AG04449 (cell line): ENCODE measurements around the gene VPS26B.

Experiments used
- CTCF ChIA-PET: fragments of 350-600 bp; formaldehyde crosslinking; extraction: SDS; loops from one replicate; lab custom pipeline; 2021; ENCODE audit warnings: antibody characterized with exemption; lab: Yijun Ruan, JAX
- POLR2A ChIA-PET: fragments of 400-600, 350-600 bp; formaldehyde crosslinking; extraction: SDS; loops from one replicate; lab custom pipeline; 2020; ENCODE audit warnings: antibody characterized with exemption, inconsistent platforms; lab: Yijun Ruan, JAX
- DNase-seq: peaks from one replicate; pipeline ENCODE4 v3.0.0-alpha.2; 2010; ENCODE audit warnings: low read depth, low spot score
- H3K4me3 ChIP-seq: 2 replicates; pipeline ENCODE4 v1.5.1; 2011; ENCODE audit warnings: low read depth, mild to moderate bottlenecking, control low read depth, low read length
- CTCF ChIP-seq: IDR thresholded peaks from one replicate; pipeline ENCODE4 v1.5.1; 2011; ENCODE audit warnings: mild to moderate bottlenecking, moderate library complexity, low read length, control low read depth, inconsistent platforms; ENCODE audit not compliant: insufficient read depth; ENCODE audit errors: missing control alignments

The VPS26B gene

GRCh38 chr11:134266440-134266839 lies 42.0 kb downstream of the VPS26B start:
- no peak overlapping the region for H3K4me3 ChIP-seq
- DNase-seq: no peak
- ChIA-PET POLR2A (no interaction called here), CTCF (interaction anchor here (0.8 to 2.6 kb wide), 2 partner anchors 12 to 215 kb away, joined by 3 to 15 read pairs; partner anchors contain the start of genes ACAD8 and THYN1)
- TF ChIP-seq CTCF: no peak

- no peak overlapping the region for H3K4me3 ChIP-seq
- TF ChIP-seq CTCF: no peak
- DNase-seq: peak; percentile 78
- CTCF ChIA-PET: interaction anchor here (0.8 to 2.6 kb wide), 2 partner anchors 13 to 216 kb away, joined by 3 to 15 read pairs; partner anchors contain the start of genes ACAD8 and THYN1
- POLR2A ChIA-PET: no interaction called here
Measured at GRCh38 chr11:134266841-134267251, 42.4 kb downstream of the VPS26B start.

- POLR2A ChIA-PET: no interaction called here
- CTCF ChIA-PET: no interaction called here
- no peak for TF ChIP-seq CTCF
- no peak overlapping the region for H3K4me3 ChIP-seq
- DNase-seq: no peak
Measured at GRCh38 chr11:134267461-134267860, 43.0 kb downstream of the VPS26B start.

GRCh38 chr11:134267966-134268365 lies 43.5 kb downstream of the VPS26B start:
- DNase-seq: no peak
- POLR2A ChIA-PET: no interaction called here
- CTCF ChIA-PET: interaction anchor here (1.5 kb wide), 1 partner anchor 10 kb away, joined by 5 read pairs; no protein-coding TSS in a partner anchor
- no peak overlapping the region for H3K4me3 ChIP-seq
- no peak for TF ChIP-seq CTCF

GRCh38 chr11:134270250-134270714 lies 45.8 kb downstream of the VPS26B start:
- POLR2A ChIA-PET: no interaction called here
- no peak for TF ChIP-seq CTCF
- no peak for DNase-seq
- CTCF ChIA-PET: interaction anchor here (1.0 kb wide), 1 partner anchor 9 kb away, joined by 3 read pairs; no protein-coding TSS in a partner anchor
- H3K4me3 ChIP-seq: no peak overlapping the region

GRCh38 chr11:134271978-134272377 lies 47.5 kb downstream of the VPS26B start:
- POLR2A ChIA-PET: no interaction called here
- no peak for DNase-seq
- no peak overlapping the region for H3K4me3 ChIP-seq
- CTCF ChIA-PET: interaction anchor here (2.8 kb wide), 1 partner anchor 10 kb away, joined by 11 read pairs; no protein-coding TSS in a partner anchor
- no peak for TF ChIP-seq CTCF
